K562 (cell line): Measurements from ENCODE around the gene PHF11. TPM values are rescaled to one million over a fixed set of nuclear protein-coding genes. Genes with fewer than 3 reads are reported as not detected.

Source experiments
- ATAC-seq: fragments of 200-7000 bp; cut with Tn5 transposase; 3 replicates; pipeline ENCODE4 v1.9.1; 2020; ENCODE audit warnings: moderate library complexity
- BruUV-seq: library from RNA; stranded (reverse); fragments of 400-500 nt; replicated peaks from 2 replicates; lab custom pipeline; 2021; lab: Mats Ljungman, UMichigan
- CTCF ChIA-PET: fragments of 300-600 bp; formaldehyde crosslinking; extraction: SDS; loops from one replicate; lab custom pipeline; 2021; ENCODE audit warnings: low intra/inter-chr PET ratio; lab: Yijun Ruan, JAX
- POLR2A ChIA-PET: fragments of 300-600, 350-650 bp; sonication (Branson Sonifier 250); formaldehyde crosslinking; extraction: SDS; loops from one replicate; lab custom pipeline; 2021; ENCODE audit warnings: antibody characterized with exemption, inconsistent platforms; lab: Yijun Ruan, JAX
- DNase-seq, 4 experiments: peaks; one replicate each; pipeline versions ENCODE4 v3.0.0 to v3.0.0-alpha.2; 2011 to 2018; ENCODE audit warnings: low spot score in 3 of 4, mixed read lengths in 3 of 4; ENCODE audit errors: extremely low read depth in 1 of 4
- FAIRE-seq: peaks from 2 replicates; lab custom pipeline; 2011; peaks lifted over from hg19 to GRCh38; lab: Jason Lieb, UNC
- H2AFZ ChIP-seq: 2 replicates; pipeline ENCODE4 v1.6.0; 2011; ENCODE audit warnings: low read depth, low read length, control low read depth, inconsistent platforms
- H3K27ac ChIP-seq: fragments of 200-600 bp; 3 replicates; pipeline ENCODE4 v1.8.0; 2011; ENCODE audit warnings: low read depth, mild to moderate bottlenecking, control low read depth, inconsistent platforms, low read length, moderate library complexity, mixed read lengths; ENCODE audit errors: extremely low read depth
- H3K27me3 ChIP-seq, 2 experiments: fragments of 300-600 bp in 1 of 2; 2 replicates in 1 of 2; 3 replicates in 1 of 2; pipeline versions ENCODE4 v1.6.0 to v1.8.0; 2011; ENCODE audit warnings: inconsistent platforms in 2 of 2, low read length in 2 of 2, mild to moderate bottlenecking in 1 of 2, mixed read lengths in 1 of 2, moderate library complexity in 1 of 2; ENCODE audit not compliant: control insufficient read depth in 2 of 2, insufficient read depth in 2 of 2
- H3K36me3 ChIP-seq: fragments of 300-600 bp; 3 replicates; pipeline ENCODE4 v1.8.0; 2011; ENCODE audit warnings: mild to moderate bottlenecking, low read length, inconsistent platforms; ENCODE audit not compliant: control insufficient read depth, insufficient read depth
- H3K4me1 ChIP-seq, 2 experiments: fragments of 200-600 bp in 1 of 2; replicated peaks in 1 of 2; 2 replicates in 1 of 2; 3 replicates in 1 of 2; pipeline versions ENCODE4 v1.5.1 to v1.8.0; 2011; ENCODE audit warnings: inconsistent platforms in 2 of 2, low read length in 2 of 2, mild to moderate bottlenecking in 1 of 2, mixed read lengths in 1 of 2, moderate library complexity in 1 of 2; ENCODE audit not compliant: control insufficient read depth in 2 of 2, insufficient read depth in 2 of 2
- H3K4me2 ChIP-seq: 2 replicates; pipeline ENCODE4 v1.6.1; 2011; ENCODE audit warnings: low read length, control low read depth, inconsistent platforms, mixed read lengths; ENCODE audit not compliant: insufficient read depth
- H3K4me3 ChIP-seq: fragments of 200-600 bp; sonication (generic), shearing (Covaris generic); 2 replicates; pipeline ENCODE4 v1.5.1; 2016; ENCODE audit warnings: control low read depth, inconsistent platforms
- H3K79me2 ChIP-seq: fragments of 200-600 bp; 3 replicates; pipeline ENCODE4 v1.8.0; 2011; ENCODE audit warnings: low read length, inconsistent platforms; ENCODE audit not compliant: control insufficient read depth, insufficient read depth
- H3K9ac ChIP-seq, 2 experiments: 2 replicates each; pipeline versions ENCODE4 v1.6.0 to v1.6.1; 2011; ENCODE audit warnings: low read depth in 2 of 2, low read length in 2 of 2, control low read depth in 1 of 2, inconsistent platforms in 1 of 2, mild to moderate bottlenecking in 1 of 2, mixed read lengths in 1 of 2; ENCODE audit not compliant: insufficient read depth in 1 of 2
- H3K9me1 ChIP-seq: one replicate; pipeline ENCODE4 v1.6.0; 2011; ENCODE audit warnings: inconsistent platforms, mild to moderate bottlenecking, low read length, moderate library complexity; ENCODE audit not compliant: control insufficient read depth, insufficient read depth
- H3K9me3 ChIP-seq: replicated peaks from 2 replicates; pipeline ENCODE4 v1.5.1; 2011; ENCODE audit warnings: low read depth, low read length, inconsistent platforms; ENCODE audit not compliant: control insufficient read depth, insufficient read depth
- H4K20me1 ChIP-seq: replicated peaks from 2 replicates; pipeline ENCODE4 v1.6.1; 2011; ENCODE audit warnings: low read length, inconsistent platforms, mixed read lengths; ENCODE audit not compliant: control insufficient read depth, insufficient read depth
- ADNP ChIP-seq: fragments of 200-800 bp; sonication (Bioruptor generic); IDR thresholded peaks from 2 replicates; pipeline ENCODE4 v1.6.1; 2016; ENCODE audit warnings: missing genetic modification characterization, missing compliant biosample characterization
- ARID4B ChIP-seq: sonication (generic); formaldehyde crosslinking; IDR thresholded peaks from 2 replicates; pipeline ENCODE4 v1.8.0; 2022; ENCODE audit warnings: mild to moderate bottlenecking, missing genetic modification reagents
- BMI1 ChIP-seq: fragments of 150-350 bp; IDR thresholded peaks from 2 replicates; pipeline ENCODE4 v1.6.1; 2014; ENCODE audit warnings: low read length
- BRF1 ChIP-seq: IDR thresholded peaks from 3 replicates; pipeline ENCODE4 v1.6.1; 2011; ENCODE audit warnings: borderline replicate concordance, mild to moderate bottlenecking; ENCODE audit not compliant: insufficient read length; ENCODE audit errors: extremely low read depth
- CCAR2 ChIP-seq: fragments of 200-400 bp; formaldehyde crosslinking; IDR thresholded peaks from 2 replicates; pipeline ENCODE4 v1.6.1; 2017; ENCODE audit warnings: mild to moderate bottlenecking, low read depth, low read length
- ETS1 ChIP-seq: conservative IDR thresholded peaks from 2 replicates; pipeline ENCODE4 v1.6.1; 2011; ENCODE audit warnings: low read depth, mild to moderate bottlenecking, low read length; ENCODE audit not compliant: control insufficient read depth
- NCOA1 ChIP-seq: fragments of 450-650 bp; IDR thresholded peaks from 2 replicates; pipeline ENCODE4 v1.6.1; 2016; ENCODE audit warnings: low read depth
- POLR2AphosphoS2 ChIP-seq: IDR thresholded peaks from 2 replicates; pipeline ENCODE4 v1.6.1; 2012; ENCODE audit warnings: low read length, improper control_type of control experiment
- PTRF ChIP-seq: fragments of 450-650 bp; IDR thresholded peaks from 2 replicates; pipeline ENCODE4 v1.6.1; 2016; ENCODE audit warnings: mild to moderate bottlenecking, missing genetic modification characterization, missing compliant biosample characterization
- SMARCA5 ChIP-seq: fragments of 450-650 bp; IDR thresholded peaks from 2 replicates; pipeline ENCODE4 v1.6.1; 2016
- SRF ChIP-seq, 2 experiments: fragments of 250-450, 450-650 bp in 1 of 2; sonication (Bioruptor Pico) in 1 of 2; sonication (generic) in 1 of 2; formaldehyde crosslinking; IDR thresholded peaks; 2 replicates each; pipeline versions ENCODE4 v1.5.0 to v1.5.1; 2020 to 2022; ENCODE audit warnings: mild to moderate bottlenecking in 1 of 2, missing genetic modification reagents in 1 of 2
- U2AF1 ChIP-seq: fragments of 200-400 bp; formaldehyde crosslinking; optimal IDR thresholded peaks from 2 replicates; pipeline ENCODE3; 2017; ENCODE audit warnings: mild to moderate bottlenecking, low read depth, low read length, moderate library complexity
- ZNF644 ChIP-seq: fragments of 200-800 bp; sonication (Bioruptor generic); IDR thresholded peaks from 2 replicates; pipeline ENCODE4 v1.6.1; 2016; ENCODE audit warnings: low read depth, missing genetic modification characterization, missing compliant biosample characterization
- WGBS: fragments of 100-300 bp; shearing (Covaris generic); methylation state at CpG from one replicate; pipeline ENCODE4 v1.1.6; 2016; ENCODE audit warnings: low coverage, mixed read lengths; ENCODE audit not compliant: insufficient coverage; ENCODE audit errors: missing lambda C conversion rate; 5-methylcytosine and 5-hydroxymethylcytosine counted together
- in situ Hi-C: fragments of 300-500 bp; cut with MboI; formaldehyde crosslinking; loops from 4 replicates; pipeline ENCODE4 v1.15.0; 2018; ENCODE audit warnings: inconsistent platforms, mixed read lengths
- intact Hi-C: fragments of 100-400 bp; cut with micrococcal nuclease; formaldehyde crosslinking; loops from 2 replicates; pipeline ENCODE4 v1.14.2; 2022
- polyA plus RNA-seq, 8 experiments: library from polyadenylated mRNA; depleted of rRNA in 4 of 8; stranded (reverse) in 5 of 8; unstranded in 3 of 8; fragments of >200 nt; fragmentation: Nextera tagmentation in 2 of 8; fragmentation: Illumina TruSeq in 1 of 8; extraction: Ambion mirVana in 2 of 8; extraction: Trizol in 1 of 8; gene quantifications; 2 replicates each; pipeline versions ENCODE4 v1.2.1 to v1.2.3, GENCODE V29; 2011 to 2014; ENCODE audit warnings: inconsistent platforms in 1 of 8, missing spikeins in 1 of 8
- total RNA-seq, 7 experiments: library from RNA; depleted of rRNA in 6 of 7; stranded (reverse); fragments of >200 nt in 6 of 7; fragmentation: Illumina TruSeq in 2 of 7; extraction: Trizol in 2 of 7; gene quantifications; 2 replicates each; pipeline versions ENCODE4 v1.2.1 to v1.2.3, GENCODE V29; 2011 to 2021; ENCODE audit warnings: low replicate concordance in 1 of 7

PHF11 gene
- total and polyA plus RNA-seq, 9 of the 15 experiments (the other 6 are each of a cell fraction or from before 2014, with no cell fraction given), result 1.9 to 7.0 (median 5.3) TPM

- TF ChIP-seq PTRF (no peak), ZNF644 (no peak)
- TF ChIP-seq, all 486 proteins: peak for 0
Observed at GRCh38 chr13:49503951-49504350, 8.2 kb downstream of the PHF11 start (continued).

GRCh38 chr13:49512578-49512977 is 16.8 kb downstream of the PHF11 start:
- no peaks in the 10 kb centered on the region for H3K79me2 ChIP-seq
- H3K27ac ChIP-seq, result no peak overlapping the region
- ChIA-PET POLR2A (interaction anchor here (1.0 kb wide), 1 partner anchor 18 kb away, joined by 4 read pairs; no protein-coding TSS in a partner anchor), CTCF (no interaction called here)
- intact Hi-C loops, result no loop called here
- H3K4me3 ChIP-seq, result no peak overlapping the region
- FAIRE-seq (no peak), ATAC-seq (no peak), DNase-seq (no peak)
- H3K36me3 ChIP-seq, result no peaks in the 10 kb centered on the region
- no peaks in the 10 kb centered on the region for H4K20me1 ChIP-seq
- 5% methylated on average over 2 of the region's 2 CpGs for WGBS
- no peak overlapping the region for H3K4me2 ChIP-seq
- no peak overlapping the region for H3K9ac ChIP-seq
- in situ Hi-C loops, result no loop called here
- no peaks in the 10 kb centered on the region for H3K9me1 ChIP-seq
- H3K9me3 ChIP-seq, result no peaks in the 10 kb centered on the region
- no peak overlapping the region for H2AFZ ChIP-seq
- no peaks in the 10 kb centered on the region for H3K27me3 ChIP-seq
- no peaks in the 10 kb centered on the region for H3K4me1 ChIP-seq
- BruUV-seq, result no TSS peak
- TF ChIP-seq SMARCA5, result no peak
- no peak for TF ChIP-seq SRF (CRISPR knock-in tag; IDR thresholded peaks at IDR 0.05)
- TF ChIP-seq CCAR2, result no peak
- no peak for TF ChIP-seq U2AF1
- no peak for TF ChIP-seq ADNP
- no peak for TF ChIP-seq POLR2AphosphoS2
- no peak for TF ChIP-seq NCOA1
- no peak for TF ChIP-seq BRF1
- TF ChIP-seq ARID4B, result no peak
- no peak for TF ChIP-seq ETS1
- TF ChIP-seq BMI1, result no peak
